H9 (cell line): ENCODE data around the gene BEX1. TPM values are rescaled to one million over a fixed set of nuclear protein-coding genes. Genes with fewer than 3 reads are reported as not detected.

ENCODE experiments used
- DNase-seq: peaks from one replicate; pipeline ENCODE4 v3.0.0-alpha.2; 2017
- H2AFZ ChIP-seq: one replicate; pipeline ENCODE4 v1.6.1; 2013; ENCODE audit warnings: mild to moderate bottlenecking, low read length, control low read depth, moderate library complexity
- H2AK5ac ChIP-seq: 2 replicates; pipeline ENCODE4 v1.6.1; 2013; ENCODE audit warnings: low read length, control low read depth, mixed read lengths; ENCODE audit not compliant: insufficient read length
- H2BK120ac ChIP-seq: one replicate; pipeline ENCODE4 v1.6.1; 2013; ENCODE audit warnings: low read depth, mild to moderate bottlenecking, low read length, control low read depth, inconsistent platforms; ENCODE audit not compliant: poor library complexity, severe bottlenecking
- H2BK12ac ChIP-seq: 2 replicates; pipeline ENCODE4 v1.6.1; 2013; ENCODE audit warnings: low read length, control low read depth, mixed read lengths, low read depth; ENCODE audit not compliant: insufficient read length
- H2BK15ac ChIP-seq: 2 replicates; pipeline ENCODE4 v1.6.1; 2013; ENCODE audit warnings: low read depth, low read length, control low read depth
- H2BK20ac ChIP-seq: one replicate; pipeline ENCODE4 v1.6.1; 2013; ENCODE audit warnings: low read depth, mild to moderate bottlenecking, low read length, control low read depth, inconsistent platforms; ENCODE audit not compliant: poor library complexity, severe bottlenecking
- H2BK5ac ChIP-seq: 2 replicates; pipeline ENCODE4 v1.6.1; 2013; ENCODE audit warnings: low read length, control low read depth, mixed read lengths; ENCODE audit not compliant: insufficient read length
- H3K14ac ChIP-seq: 2 replicates; pipeline ENCODE4 v1.6.1; 2013; ENCODE audit warnings: low read length, control low read depth; ENCODE audit not compliant: insufficient read depth
- H3K18ac ChIP-seq: 2 replicates; pipeline ENCODE4 v1.6.1; 2013; ENCODE audit warnings: low read depth, mild to moderate bottlenecking, mixed read lengths, low read length, control low read depth; ENCODE audit not compliant: insufficient read length
- H3K23ac ChIP-seq: 2 replicates; pipeline ENCODE4 v1.6.1; 2013; ENCODE audit warnings: low read length, control low read depth, mixed read lengths, low read depth; ENCODE audit not compliant: insufficient read length
- H3K23me2 ChIP-seq: 2 replicates; pipeline ENCODE4 v1.6.1; 2013; ENCODE audit warnings: low read depth, mild to moderate bottlenecking, mixed read lengths, low read length, control low read depth; ENCODE audit not compliant: insufficient read length, poor library complexity, severe bottlenecking
- H3K27ac ChIP-seq: 2 replicates; pipeline ENCODE4 v1.5.1; 2013; ENCODE audit warnings: low read length, control low read depth, mixed read lengths, low read depth; ENCODE audit not compliant: insufficient read length
- H3K27me3 ChIP-seq: 2 replicates; pipeline ENCODE4 v1.6.1; 2013; ENCODE audit warnings: low read length, control low read depth, inconsistent platforms; ENCODE audit not compliant: insufficient read depth
- H3K4ac ChIP-seq: 2 replicates; pipeline ENCODE4 v1.6.1; 2013; ENCODE audit warnings: low read depth, mild to moderate bottlenecking, control low read depth, inconsistent platforms, low read length, moderate library complexity
- H3K4me1 ChIP-seq: 2 replicates; pipeline ENCODE4 v1.6.1; 2013; ENCODE audit warnings: low read length, control low read depth, inconsistent platforms; ENCODE audit not compliant: insufficient read depth
- H3K4me2 ChIP-seq: 2 replicates; pipeline ENCODE4 v1.6.1; 2013; ENCODE audit warnings: low read length, control low read depth, mixed read lengths; ENCODE audit not compliant: insufficient read length, insufficient read depth
- H3K56ac ChIP-seq: 2 replicates; pipeline ENCODE4 v1.6.1; 2013; ENCODE audit warnings: low read depth, mild to moderate bottlenecking, mixed read lengths, low read length, control low read depth; ENCODE audit not compliant: insufficient read length
- H3K79me1 ChIP-seq: 2 replicates; pipeline ENCODE4 v1.6.1; 2013; ENCODE audit warnings: low read depth, mild to moderate bottlenecking, moderate library complexity, low read length, control low read depth, inconsistent platforms; ENCODE audit not compliant: insufficient read depth, poor library complexity, severe bottlenecking
- H3K79me2 ChIP-seq: 2 replicates; pipeline ENCODE4 v1.6.1; 2013; ENCODE audit warnings: low read length, control low read depth, inconsistent platforms; ENCODE audit not compliant: insufficient read depth
- H3K9ac ChIP-seq: 2 replicates; pipeline ENCODE4 v1.6.1; 2013; ENCODE audit warnings: low read length, control low read depth, mixed read lengths; ENCODE audit not compliant: insufficient read length; ENCODE audit errors: extremely low read depth
- H3K9me3 ChIP-seq: one replicate; pipeline ENCODE4 v1.6.1; 2013; ENCODE audit warnings: low read depth, low read length, inconsistent platforms; ENCODE audit not compliant: control insufficient read depth
- H3T11ph ChIP-seq: one replicate; pipeline ENCODE4 v1.6.1; 2013; ENCODE audit warnings: mild to moderate bottlenecking, low read length, control low read depth, inconsistent platforms
- H4K20me1 ChIP-seq: one replicate; pipeline ENCODE4 v1.6.1; 2013; ENCODE audit not compliant: control insufficient read depth, insufficient read length, insufficient read depth
- H4K5ac ChIP-seq: 2 replicates; pipeline ENCODE4 v1.6.1; 2013; ENCODE audit warnings: low read depth, mild to moderate bottlenecking, mixed read lengths, low read length, control low read depth; ENCODE audit not compliant: insufficient read length
- H4K8ac ChIP-seq: replicated peaks from 2 replicates; pipeline ENCODE4 v1.6.1; 2013; ENCODE audit warnings: low read length, control low read depth, mixed read lengths, low read depth; ENCODE audit not compliant: insufficient read length
- H4K91ac ChIP-seq: 2 replicates; pipeline ENCODE4 v1.6.1; 2013; ENCODE audit warnings: low read depth, mild to moderate bottlenecking, moderate library complexity, mixed read lengths, low read length, control low read depth; ENCODE audit not compliant: insufficient read length
- H3K27ac Mint-ChIP-seq, 3 experiments: 2 replicates in 2 of 3; 3 replicates in 1 of 3; pipeline ENCODE4 v1.8.0; 2020 to 2021; ENCODE audit warnings: mixed read lengths in 3 of 3, mild to moderate bottlenecking in 1 of 3, moderate library complexity in 1 of 3
- H3K27me3 Mint-ChIP-seq: 2 replicates; pipeline ENCODE4 v1.8.0; 2021; ENCODE audit warnings: low read depth, mild to moderate bottlenecking, moderate library complexity, mixed read lengths
- H3K36me3 Mint-ChIP-seq, 3 experiments: 2 replicates in 2 of 3; 3 replicates in 1 of 3; pipeline ENCODE4 v1.8.0; 2020 to 2021; ENCODE audit warnings: low read depth in 3 of 3, mixed read lengths in 3 of 3; ENCODE audit not compliant: insufficient read depth in 1 of 3
- H3K4me1 Mint-ChIP-seq, 2 experiments: 2 replicates each; pipeline ENCODE4 v1.8.0; 2020; ENCODE audit warnings: mixed read lengths in 2 of 2
- H3K4me3 Mint-ChIP-seq, 2 experiments: 2 replicates in 1 of 2; 3 replicates in 1 of 2; pipeline ENCODE4 v1.8.0; 2020 to 2021; ENCODE audit warnings: mild to moderate bottlenecking in 2 of 2, mixed read lengths in 2 of 2, moderate library complexity in 1 of 2
- H3K9me3 Mint-ChIP-seq, 2 experiments: 2 replicates in 1 of 2; 3 replicates in 1 of 2; pipeline ENCODE4 v1.8.0; 2020; ENCODE audit warnings: mild to moderate bottlenecking in 2 of 2, mixed read lengths in 2 of 2, moderate library complexity in 1 of 2
- WGBS: extraction: QIAGEN DNeasy Blood & Tissue Kit; methylation state at CpG from one replicate; pipeline ENCODE4 v1.1.7; 2013; ENCODE audit warnings: missing lambda C conversion rate, low lambda C conversion rate, mixed read lengths; ENCODE audit not compliant: insufficient read length; ENCODE audit errors: extremely low coverage; 5-methylcytosine and 5-hydroxymethylcytosine counted together
- total RNA-seq: library from RNA; stranded (reverse); gene quantifications from 2 replicates; pipeline ENCODE4 v1.2.1, GENCODE V29; 2021
- TF ChIP-seq, protein P1 (sequence below): fragments of 200-600 bp; sonication (generic); conservative IDR thresholded peaks from 3 replicates; pipeline ENCODE4 v1.8.0; 2021; ENCODE audit warnings: antibody characterized with exemption, mild to moderate bottlenecking

BEX1 gene
- total RNA-seq, 1 experiment from 2014 or later = 51.7 TPM

DNA sequence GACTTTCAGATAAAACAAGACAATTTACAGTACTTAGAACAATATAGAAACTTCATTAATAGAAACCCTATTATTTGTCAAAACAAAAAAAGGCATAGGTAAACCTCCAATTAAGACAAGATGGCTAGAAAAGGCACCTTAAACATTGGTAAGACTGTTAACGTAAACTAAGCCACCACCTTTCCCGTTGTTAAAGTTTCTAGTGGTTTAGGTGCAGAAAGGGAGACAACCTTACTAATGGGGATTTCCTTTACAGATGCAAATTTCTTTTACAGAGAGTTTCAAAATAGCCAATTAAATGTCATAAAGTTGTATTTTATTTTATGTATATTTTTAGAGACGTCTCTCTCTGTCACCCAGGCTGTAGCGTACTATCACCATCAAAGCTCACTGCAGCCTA is 36.5 kb upstream of the BEX1 start:
- no peak overlapping the region for H3T11ph ChIP-seq
- H3K23me2 ChIP-seq = no peaks in the 10 kb centered on the region
- Mint-ChIP-seq H3K9me3 (peaks cover 54 to 63% of the 10 kb centered on the region in 2 experiments), H3K36me3 (no peaks in the 10 kb centered on the region; a peak in 2 of 7 replicates), H3K27ac (no peak overlapping the region), H3K4me3 (no peak overlapping the region), H3K4me1 (peaks cover 11 to 12% of the 10 kb centered on the region in 2 experiments), H3K27me3 (peaks cover 2% of the 10 kb centered on the region; the same call in 1 of the 2 replicates)
- no peak overlapping the region for H2AFZ ChIP-seq
- H4K20me1 ChIP-seq = no peaks in the 10 kb centered on the region
- no peak overlapping the region for H3K14ac ChIP-seq
- no peak overlapping the region for H2BK120ac ChIP-seq
- H4K8ac ChIP-seq = no peak overlapping the region
- H3K79me1 ChIP-seq = no peaks in the 10 kb centered on the region
- H4K5ac ChIP-seq = no peak overlapping the region
- no peak overlapping the region for H2BK12ac ChIP-seq
- no peak overlapping the region for H3K18ac ChIP-seq
- no peak overlapping the region for H3K27ac ChIP-seq
- H3K9me3 ChIP-seq = peaks cover 10% of the 10 kb centered on the region
- no peaks in the 10 kb centered on the region for H3K27me3 ChIP-seq
- TF ChIP-seq, protein P1, sequence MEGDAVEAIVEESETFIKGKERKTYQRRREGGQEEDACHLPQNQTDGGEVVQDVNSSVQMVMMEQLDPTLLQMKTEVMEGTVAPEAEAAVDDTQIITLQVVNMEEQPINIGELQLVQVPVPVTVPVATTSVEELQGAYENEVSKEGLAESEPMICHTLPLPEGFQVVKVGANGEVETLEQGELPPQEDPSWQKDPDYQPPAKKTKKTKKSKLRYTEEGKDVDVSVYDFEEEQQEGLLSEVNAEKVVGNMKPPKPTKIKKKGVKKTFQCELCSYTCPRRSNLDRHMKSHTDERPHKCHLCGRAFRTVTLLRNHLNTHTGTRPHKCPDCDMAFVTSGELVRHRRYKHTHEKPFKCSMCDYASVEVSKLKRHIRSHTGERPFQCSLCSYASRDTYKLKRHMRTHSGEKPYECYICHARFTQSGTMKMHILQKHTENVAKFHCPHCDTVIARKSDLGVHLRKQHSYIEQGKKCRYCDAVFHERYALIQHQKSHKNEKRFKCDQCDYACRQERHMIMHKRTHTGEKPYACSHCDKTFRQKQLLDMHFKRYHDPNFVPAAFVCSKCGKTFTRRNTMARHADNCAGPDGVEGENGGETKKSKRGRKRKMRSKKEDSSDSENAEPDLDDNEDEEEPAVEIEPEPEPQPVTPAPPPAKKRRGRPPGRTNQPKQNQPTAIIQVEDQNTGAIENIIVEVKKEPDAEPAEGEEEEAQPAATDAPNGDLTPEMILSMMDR = no peak
- no peak overlapping the region for H2BK20ac ChIP-seq
- H3K4ac ChIP-seq = no peak overlapping the region
- WGBS = no CpG with 5 or more reads among the region's 4 CpGs
- no peak overlapping the region for H3K23ac ChIP-seq
- no peak overlapping the region for H3K4me2 ChIP-seq
- no peak overlapping the region for H3K56ac ChIP-seq
- no peaks in the 10 kb centered on the region for H3K79me2 ChIP-seq
- H4K91ac ChIP-seq = no peak overlapping the region
- H3K4me1 ChIP-seq = no peaks in the 10 kb centered on the region
- H2BK15ac ChIP-seq = no peak overlapping the region
- H3K9ac ChIP-seq = no peak overlapping the region
- DNase-seq = no peak
- H2BK5ac ChIP-seq = no peak overlapping the region
- no peak overlapping the region for H2AK5ac ChIP-seq
